ENCODE measurements around the gene TSPAN6. TPM values are rescaled to one million over a fixed set of nuclear protein-coding genes. Genes with fewer than 3 reads are reported as not detected.

Gene TSPAN6
- total and polyA plus RNA-seq, 10 donors, result 2.9 to 20.8 (median 12.3) TPM

DNA sequence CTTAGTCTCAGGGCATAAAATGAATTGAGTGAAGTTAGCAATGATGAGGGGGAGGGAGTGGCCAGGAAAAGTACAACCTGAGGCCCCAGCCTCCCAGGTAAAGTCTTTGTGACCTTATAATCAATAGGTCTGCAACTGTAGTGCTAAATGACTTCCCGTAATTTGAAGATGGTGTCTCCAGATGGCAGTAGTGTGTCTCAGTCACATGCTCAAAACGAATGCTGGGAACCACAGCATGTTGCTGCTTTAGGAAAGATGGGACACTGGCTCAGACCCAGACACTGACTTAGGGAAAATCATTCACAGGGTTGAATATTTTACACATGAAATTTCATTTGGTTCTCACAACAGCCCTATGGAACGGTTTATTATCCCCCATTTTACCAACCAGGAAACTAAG, 17.7 kb upstream of the TSPAN6 start:
- Histone ChIP-seq H3K27me3 (replicated peaks in 1 of 7) (peaks cover 0 to 10% (median 0%) of the 10 kb centered on the region in 7 donors), H3K27ac (no peak overlapping the region), H3K4me3 (no peak overlapping the region), H3K4me1 (peaks cover 0 to 2% (median 0%) of the 10 kb centered on the region in 6 donors), H3K9me3 (no peaks in the 10 kb centered on the region), H3K36me3 (no peaks in the 10 kb centered on the region)
- intact Hi-C loops (cut with DNase I; ENCODE audit: low total_unique reads), result no loop called here
- DNase-seq, result no peak
- no peak for TF ChIP-seq POLR2AphosphoS5 (IDR thresholded peaks at IDR 0.05)
- TF ChIP-seq POLR2A (IDR thresholded peaks at IDR 0.05), result no peak
- TF ChIP-seq, protein P1, sequence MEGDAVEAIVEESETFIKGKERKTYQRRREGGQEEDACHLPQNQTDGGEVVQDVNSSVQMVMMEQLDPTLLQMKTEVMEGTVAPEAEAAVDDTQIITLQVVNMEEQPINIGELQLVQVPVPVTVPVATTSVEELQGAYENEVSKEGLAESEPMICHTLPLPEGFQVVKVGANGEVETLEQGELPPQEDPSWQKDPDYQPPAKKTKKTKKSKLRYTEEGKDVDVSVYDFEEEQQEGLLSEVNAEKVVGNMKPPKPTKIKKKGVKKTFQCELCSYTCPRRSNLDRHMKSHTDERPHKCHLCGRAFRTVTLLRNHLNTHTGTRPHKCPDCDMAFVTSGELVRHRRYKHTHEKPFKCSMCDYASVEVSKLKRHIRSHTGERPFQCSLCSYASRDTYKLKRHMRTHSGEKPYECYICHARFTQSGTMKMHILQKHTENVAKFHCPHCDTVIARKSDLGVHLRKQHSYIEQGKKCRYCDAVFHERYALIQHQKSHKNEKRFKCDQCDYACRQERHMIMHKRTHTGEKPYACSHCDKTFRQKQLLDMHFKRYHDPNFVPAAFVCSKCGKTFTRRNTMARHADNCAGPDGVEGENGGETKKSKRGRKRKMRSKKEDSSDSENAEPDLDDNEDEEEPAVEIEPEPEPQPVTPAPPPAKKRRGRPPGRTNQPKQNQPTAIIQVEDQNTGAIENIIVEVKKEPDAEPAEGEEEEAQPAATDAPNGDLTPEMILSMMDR (IDR thresholded peaks at IDR 0.05 in 8 of 11, conservative IDR thresholded peaks at IDR 0.05 in 3 of 11), result no peak
- WGBS, 5 donors, result 29 to 57% (median 34%) methylated on average over 3 of the region's 3 CpGs

DNA sequence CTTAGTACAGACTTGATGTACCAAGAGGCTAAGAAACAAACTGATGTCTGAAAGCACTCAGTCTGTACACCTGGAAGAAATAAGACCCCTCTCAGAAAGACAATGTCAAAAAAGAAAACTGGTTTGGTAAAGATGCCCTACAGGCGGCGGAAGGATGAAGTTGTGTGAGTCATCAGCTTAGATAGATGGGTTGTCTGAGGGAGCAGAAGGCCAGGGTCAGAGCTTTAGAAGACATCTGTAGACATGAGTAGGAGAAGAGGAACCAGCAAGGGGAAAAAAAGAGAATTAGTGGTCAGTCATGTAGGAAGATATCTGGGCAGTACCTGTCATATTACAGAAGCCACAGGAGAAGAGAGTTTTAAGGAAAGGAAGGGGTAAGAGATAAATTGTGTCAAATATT, 15.7 kb upstream of the TSPAN6 start:
- 78 to 95% (median 80%) methylated on average over 2 of the region's 2 CpGs for WGBS, 5 donors
- H3K36me3 ChIP-seq, result no peaks in the 10 kb centered on the region
- H3K4me1 ChIP-seq, result peaks cover 0 to 3% (median 0%) of the 10 kb centered on the region in 6 donors
- TF ChIP-seq, protein P1 (IDR thresholded peaks at IDR 0.05 in 8 of 11, conservative IDR thresholded peaks at IDR 0.05 in 3 of 11), result no peak
- no peak for TF ChIP-seq POLR2AphosphoS5 (IDR thresholded peaks at IDR 0.05)
- TF ChIP-seq POLR2A (IDR thresholded peaks at IDR 0.05), result no peak
- H3K27ac ChIP-seq, result no peak overlapping the region
- H3K27me3 ChIP-seq (replicated peaks in 1 of 7), result no peaks in the 10 kb centered on the region
- intact Hi-C loops (cut with DNase I; ENCODE audit: low total_unique reads), result no loop called here
- H3K9me3 ChIP-seq, result no peaks in the 10 kb centered on the region
- H3K4me3 ChIP-seq, result no peak overlapping the region
- DNase-seq, result no peak

DNA sequence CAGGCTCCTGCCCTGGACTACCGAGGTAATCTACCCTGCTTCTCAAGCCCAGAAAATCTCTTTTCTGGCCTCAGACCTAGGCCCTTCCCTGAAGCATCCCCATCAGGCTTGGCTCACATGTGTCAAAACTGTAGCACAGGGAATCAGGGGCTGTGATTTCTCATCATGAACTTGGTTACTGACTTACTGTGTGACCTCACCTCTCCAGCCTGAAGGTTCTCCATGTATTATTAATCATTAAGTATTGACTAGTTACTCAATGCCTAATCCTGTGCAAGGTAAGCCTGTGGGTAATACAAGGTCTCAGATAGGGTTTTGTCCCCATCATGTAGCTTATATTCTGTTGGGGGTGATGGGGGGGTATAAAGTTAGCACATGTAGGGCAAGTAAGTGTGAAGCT, 14.2 kb upstream of the TSPAN6 start:
- intact Hi-C loops (cut with DNase I; ENCODE audit: low total_unique reads), result no loop called here
- peaks cover 0 to 4% (median 0%) of the 10 kb centered on the region in 6 donors for H3K4me1 ChIP-seq
- H3K27me3 ChIP-seq (replicated peaks in 1 of 7), result no peaks in the 10 kb centered on the region
- H3K9me3 ChIP-seq, result no peaks in the 10 kb centered on the region
- TF ChIP-seq, protein P1 (IDR thresholded peaks at IDR 0.05 in 8 of 11, conservative IDR thresholded peaks at IDR 0.05 in 3 of 11), result no peak
- H3K27ac ChIP-seq, result peak overlapping the region in 7 of 8 donors; percentile 54 to 83 (median 75)
- H3K36me3 ChIP-seq, result no peaks in the 10 kb centered on the region
- no peak overlapping the region for H3K4me3 ChIP-seq
- DNase-seq, result no peak
- 87 to 94% (median 92%) methylated on average over 1 of the region's 1 CpG; no CpG with 5 or more reads in 1 of the 5 donors for WGBS, 5 donors

DNA sequence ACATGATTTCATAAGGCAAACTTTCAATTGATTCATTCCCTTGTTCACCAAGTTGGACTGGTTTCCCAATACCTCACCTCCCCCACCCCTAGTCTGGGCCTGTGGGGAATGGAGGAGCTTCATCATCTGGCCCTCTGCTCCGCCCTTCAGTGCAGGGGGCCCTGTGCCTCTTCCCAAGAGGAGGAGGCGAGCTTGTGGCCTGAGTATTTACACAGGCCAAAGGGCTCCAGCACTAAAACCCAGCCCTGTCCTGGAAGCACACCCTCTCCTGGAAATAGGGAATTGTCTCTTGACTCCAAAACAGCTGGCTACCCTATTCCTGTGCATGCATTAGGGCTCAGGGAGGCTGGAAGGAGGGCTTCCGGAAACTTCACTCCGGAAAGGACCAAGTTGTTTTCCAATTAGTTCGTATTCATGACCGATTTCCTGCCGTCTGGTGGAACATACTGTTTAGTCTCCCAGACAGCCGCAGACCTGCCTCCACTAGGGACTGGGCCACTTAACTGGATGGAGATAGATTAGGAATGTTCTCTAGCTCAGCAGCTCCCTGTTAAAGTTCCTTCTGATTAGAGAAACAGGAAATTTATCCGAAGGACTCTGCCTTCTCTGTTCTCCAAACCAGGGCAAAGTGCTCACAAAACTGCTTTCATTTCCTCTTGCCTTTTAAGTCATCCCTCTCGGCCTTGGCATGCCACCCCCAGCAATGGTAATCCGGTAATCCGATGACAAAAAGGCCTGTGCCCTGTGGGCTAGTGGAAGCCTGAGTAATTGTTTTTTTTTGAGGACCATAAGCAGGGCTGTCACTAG, 13.1 kb upstream of the TSPAN6 start:
- H3K4me3 ChIP-seq, result no peak overlapping the region
- H3K27ac ChIP-seq, result peak overlapping the region; percentile 53 to 83 (median 74)
- H3K27me3 ChIP-seq (replicated peaks in 1 of 7), result peaks cover 0 to 3% (median 0%) of the 10 kb centered on the region in 7 donors
- peaks cover 0 to 4% (median 0%) of the 10 kb centered on the region in 6 donors for H3K4me1 ChIP-seq
- WGBS, 5 donors, result 39 to 65% (median 52%) methylated on average over 9 to 12 of the region's 12 CpGs
- H3K9me3 ChIP-seq, result no peaks in the 10 kb centered on the region
- no peak for DNase-seq
- no peaks in the 10 kb centered on the region for H3K36me3 ChIP-seq
- intact Hi-C loops (cut with DNase I; ENCODE audit: low total_unique reads), result no loop called here
- no peak for TF ChIP-seq POLR2A (IDR thresholded peaks at IDR 0.05)
- peak in 2 of 3 donors; percentile 49 to 59 for TF ChIP-seq POLR2AphosphoS5 (IDR thresholded peaks at IDR 0.05)
- TF ChIP-seq, protein P1 (IDR thresholded peaks at IDR 0.05 in 8 of 11, conservative IDR thresholded peaks at IDR 0.05 in 3 of 11), result peak in 1 of 11 experiments; percentile 11
